H9 (cell line): ENCODE data around the gene PC. TPM values are rescaled to one million over a fixed set of nuclear protein-coding genes. Genes with fewer than 3 reads are reported as not detected.

Experiments
- DNase-seq: peaks from one replicate; pipeline ENCODE4 v3.0.0-alpha.2; 2017
- H2AFZ ChIP-seq: one replicate; pipeline ENCODE4 v1.6.1; 2013; ENCODE audit warnings: mild to moderate bottlenecking, low read length, control low read depth, moderate library complexity
- H2AK5ac ChIP-seq: 2 replicates; pipeline ENCODE4 v1.6.1; 2013; ENCODE audit warnings: low read length, control low read depth, mixed read lengths; ENCODE audit not compliant: insufficient read length
- H2BK120ac ChIP-seq: one replicate; pipeline ENCODE4 v1.6.1; 2013; ENCODE audit warnings: low read depth, mild to moderate bottlenecking, low read length, control low read depth, inconsistent platforms; ENCODE audit not compliant: poor library complexity, severe bottlenecking
- H2BK12ac ChIP-seq: 2 replicates; pipeline ENCODE4 v1.6.1; 2013; ENCODE audit warnings: low read length, control low read depth, mixed read lengths, low read depth; ENCODE audit not compliant: insufficient read length
- H2BK15ac ChIP-seq: 2 replicates; pipeline ENCODE4 v1.6.1; 2013; ENCODE audit warnings: low read depth, low read length, control low read depth
- H2BK20ac ChIP-seq: one replicate; pipeline ENCODE4 v1.6.1; 2013; ENCODE audit warnings: low read depth, mild to moderate bottlenecking, low read length, control low read depth, inconsistent platforms; ENCODE audit not compliant: poor library complexity, severe bottlenecking
- H2BK5ac ChIP-seq: 2 replicates; pipeline ENCODE4 v1.6.1; 2013; ENCODE audit warnings: low read length, control low read depth, mixed read lengths; ENCODE audit not compliant: insufficient read length
- H3K14ac ChIP-seq: 2 replicates; pipeline ENCODE4 v1.6.1; 2013; ENCODE audit warnings: low read length, control low read depth; ENCODE audit not compliant: insufficient read depth
- H3K18ac ChIP-seq: 2 replicates; pipeline ENCODE4 v1.6.1; 2013; ENCODE audit warnings: low read depth, mild to moderate bottlenecking, mixed read lengths, low read length, control low read depth; ENCODE audit not compliant: insufficient read length
- H3K23ac ChIP-seq: 2 replicates; pipeline ENCODE4 v1.6.1; 2013; ENCODE audit warnings: low read length, control low read depth, mixed read lengths, low read depth; ENCODE audit not compliant: insufficient read length
- H3K23me2 ChIP-seq: 2 replicates; pipeline ENCODE4 v1.6.1; 2013; ENCODE audit warnings: low read depth, mild to moderate bottlenecking, mixed read lengths, low read length, control low read depth; ENCODE audit not compliant: insufficient read length, poor library complexity, severe bottlenecking
- H3K27ac ChIP-seq: 2 replicates; pipeline ENCODE4 v1.5.1; 2013; ENCODE audit warnings: low read length, control low read depth, mixed read lengths, low read depth; ENCODE audit not compliant: insufficient read length
- H3K27me3 ChIP-seq: 2 replicates; pipeline ENCODE4 v1.6.1; 2013; ENCODE audit warnings: low read length, control low read depth, inconsistent platforms; ENCODE audit not compliant: insufficient read depth
- H3K4ac ChIP-seq: 2 replicates; pipeline ENCODE4 v1.6.1; 2013; ENCODE audit warnings: low read depth, mild to moderate bottlenecking, control low read depth, inconsistent platforms, low read length, moderate library complexity
- H3K4me1 ChIP-seq: 2 replicates; pipeline ENCODE4 v1.6.1; 2013; ENCODE audit warnings: low read length, control low read depth, inconsistent platforms; ENCODE audit not compliant: insufficient read depth
- H3K4me2 ChIP-seq: 2 replicates; pipeline ENCODE4 v1.6.1; 2013; ENCODE audit warnings: low read length, control low read depth, mixed read lengths; ENCODE audit not compliant: insufficient read length, insufficient read depth
- H3K56ac ChIP-seq: 2 replicates; pipeline ENCODE4 v1.6.1; 2013; ENCODE audit warnings: low read depth, mild to moderate bottlenecking, mixed read lengths, low read length, control low read depth; ENCODE audit not compliant: insufficient read length
- H3K79me1 ChIP-seq: 2 replicates; pipeline ENCODE4 v1.6.1; 2013; ENCODE audit warnings: low read depth, mild to moderate bottlenecking, moderate library complexity, low read length, control low read depth, inconsistent platforms; ENCODE audit not compliant: insufficient read depth, poor library complexity, severe bottlenecking
- H3K79me2 ChIP-seq: 2 replicates; pipeline ENCODE4 v1.6.1; 2013; ENCODE audit warnings: low read length, control low read depth, inconsistent platforms; ENCODE audit not compliant: insufficient read depth
- H3K9ac ChIP-seq: 2 replicates; pipeline ENCODE4 v1.6.1; 2013; ENCODE audit warnings: low read length, control low read depth, mixed read lengths; ENCODE audit not compliant: insufficient read length; ENCODE audit errors: extremely low read depth
- H3K9me3 ChIP-seq: one replicate; pipeline ENCODE4 v1.6.1; 2013; ENCODE audit warnings: low read depth, low read length, inconsistent platforms; ENCODE audit not compliant: control insufficient read depth
- H3T11ph ChIP-seq: one replicate; pipeline ENCODE4 v1.6.1; 2013; ENCODE audit warnings: mild to moderate bottlenecking, low read length, control low read depth, inconsistent platforms
- H4K20me1 ChIP-seq: one replicate; pipeline ENCODE4 v1.6.1; 2013; ENCODE audit not compliant: control insufficient read depth, insufficient read length, insufficient read depth
- H4K5ac ChIP-seq: 2 replicates; pipeline ENCODE4 v1.6.1; 2013; ENCODE audit warnings: low read depth, mild to moderate bottlenecking, mixed read lengths, low read length, control low read depth; ENCODE audit not compliant: insufficient read length
- H4K8ac ChIP-seq: replicated peaks from 2 replicates; pipeline ENCODE4 v1.6.1; 2013; ENCODE audit warnings: low read length, control low read depth, mixed read lengths, low read depth; ENCODE audit not compliant: insufficient read length
- H4K91ac ChIP-seq: 2 replicates; pipeline ENCODE4 v1.6.1; 2013; ENCODE audit warnings: low read depth, mild to moderate bottlenecking, moderate library complexity, mixed read lengths, low read length, control low read depth; ENCODE audit not compliant: insufficient read length
- H3K27ac Mint-ChIP-seq, 3 experiments: 2 replicates in 2 of 3; 3 replicates in 1 of 3; pipeline ENCODE4 v1.8.0; 2020 to 2021; ENCODE audit warnings: mixed read lengths in 3 of 3, mild to moderate bottlenecking in 1 of 3, moderate library complexity in 1 of 3
- H3K27me3 Mint-ChIP-seq: 2 replicates; pipeline ENCODE4 v1.8.0; 2021; ENCODE audit warnings: low read depth, mild to moderate bottlenecking, moderate library complexity, mixed read lengths
- H3K36me3 Mint-ChIP-seq, 3 experiments: 2 replicates in 2 of 3; 3 replicates in 1 of 3; pipeline ENCODE4 v1.8.0; 2020 to 2021; ENCODE audit warnings: low read depth in 3 of 3, mixed read lengths in 3 of 3; ENCODE audit not compliant: insufficient read depth in 1 of 3
- H3K4me1 Mint-ChIP-seq, 2 experiments: 2 replicates each; pipeline ENCODE4 v1.8.0; 2020; ENCODE audit warnings: mixed read lengths in 2 of 2
- H3K4me3 Mint-ChIP-seq, 2 experiments: 2 replicates in 1 of 2; 3 replicates in 1 of 2; pipeline ENCODE4 v1.8.0; 2020 to 2021; ENCODE audit warnings: mild to moderate bottlenecking in 2 of 2, mixed read lengths in 2 of 2, moderate library complexity in 1 of 2
- H3K9me3 Mint-ChIP-seq, 2 experiments: 2 replicates in 1 of 2; 3 replicates in 1 of 2; pipeline ENCODE4 v1.8.0; 2020; ENCODE audit warnings: mild to moderate bottlenecking in 2 of 2, mixed read lengths in 2 of 2, moderate library complexity in 1 of 2
- WGBS: extraction: QIAGEN DNeasy Blood & Tissue Kit; methylation state at CpG from one replicate; pipeline ENCODE4 v1.1.7; 2013; ENCODE audit warnings: missing lambda C conversion rate, low lambda C conversion rate, mixed read lengths; ENCODE audit not compliant: insufficient read length; ENCODE audit errors: extremely low coverage; 5-methylcytosine and 5-hydroxymethylcytosine counted together
- total RNA-seq: library from RNA; stranded (reverse); gene quantifications from 2 replicates; pipeline ENCODE4 v1.2.1, GENCODE V29; 2021
- TF ChIP-seq, protein P1 (sequence below): fragments of 200-600 bp; sonication (generic); conservative IDR thresholded peaks from 3 replicates; pipeline ENCODE4 v1.8.0; 2021; ENCODE audit warnings: antibody characterized with exemption, mild to moderate bottlenecking

PC gene
- total RNA-seq, 1 experiment from 2014 or later: 32.6 TPM

DNA sequence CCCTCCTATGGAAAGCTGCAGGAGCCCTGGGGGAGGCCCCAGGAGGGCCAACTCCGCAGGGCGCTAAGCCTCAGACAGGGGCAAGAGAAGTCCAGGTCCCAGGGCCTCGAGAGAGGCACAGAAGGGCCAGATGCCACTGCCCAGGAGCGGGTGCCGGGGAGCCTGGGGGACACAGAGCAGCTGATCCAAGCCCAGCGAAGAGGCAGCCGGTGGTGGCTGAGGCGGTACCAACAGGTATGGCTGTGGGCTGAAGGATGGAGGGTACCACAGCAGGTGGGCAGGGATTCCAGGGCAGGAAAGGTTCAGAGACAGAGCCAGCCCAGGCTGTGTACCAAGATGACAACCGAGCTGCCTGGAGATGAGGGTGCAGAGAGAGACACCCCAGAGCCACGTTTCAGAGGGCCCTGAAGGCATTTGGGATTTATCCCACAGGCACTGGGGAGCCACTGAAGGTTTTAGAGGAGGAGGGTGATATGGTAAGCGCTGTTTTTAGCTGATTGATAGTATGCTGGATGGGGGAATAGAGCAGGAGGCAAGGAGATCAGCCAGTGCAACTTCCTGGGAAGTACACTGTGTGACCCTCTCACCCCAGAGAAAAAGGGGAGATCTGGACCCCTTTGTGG is 17.3 kb upstream of the PC start:
- H2BK120ac ChIP-seq: no peak overlapping the region
- peaks cover 2 to 4% (median 2%) of the 10 kb centered on the region in 3 experiments; a peak in 5 of 7 replicates for H3K36me3 Mint-ChIP-seq
- TF ChIP-seq, protein P1, sequence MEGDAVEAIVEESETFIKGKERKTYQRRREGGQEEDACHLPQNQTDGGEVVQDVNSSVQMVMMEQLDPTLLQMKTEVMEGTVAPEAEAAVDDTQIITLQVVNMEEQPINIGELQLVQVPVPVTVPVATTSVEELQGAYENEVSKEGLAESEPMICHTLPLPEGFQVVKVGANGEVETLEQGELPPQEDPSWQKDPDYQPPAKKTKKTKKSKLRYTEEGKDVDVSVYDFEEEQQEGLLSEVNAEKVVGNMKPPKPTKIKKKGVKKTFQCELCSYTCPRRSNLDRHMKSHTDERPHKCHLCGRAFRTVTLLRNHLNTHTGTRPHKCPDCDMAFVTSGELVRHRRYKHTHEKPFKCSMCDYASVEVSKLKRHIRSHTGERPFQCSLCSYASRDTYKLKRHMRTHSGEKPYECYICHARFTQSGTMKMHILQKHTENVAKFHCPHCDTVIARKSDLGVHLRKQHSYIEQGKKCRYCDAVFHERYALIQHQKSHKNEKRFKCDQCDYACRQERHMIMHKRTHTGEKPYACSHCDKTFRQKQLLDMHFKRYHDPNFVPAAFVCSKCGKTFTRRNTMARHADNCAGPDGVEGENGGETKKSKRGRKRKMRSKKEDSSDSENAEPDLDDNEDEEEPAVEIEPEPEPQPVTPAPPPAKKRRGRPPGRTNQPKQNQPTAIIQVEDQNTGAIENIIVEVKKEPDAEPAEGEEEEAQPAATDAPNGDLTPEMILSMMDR: no peak

More for the DNA sequence above, 17.3 kb upstream of the PC start:
- peaks cover 7 to 12% of the 10 kb centered on the region in 2 experiments for H3K9me3 Mint-ChIP-seq
- peaks cover 4 to 15% of the 10 kb centered on the region in 2 experiments for H3K4me1 Mint-ChIP-seq
- H4K20me1 ChIP-seq: no peaks in the 10 kb centered on the region
- H4K91ac ChIP-seq: no peak overlapping the region
- H3T11ph ChIP-seq: no peak overlapping the region
- no peak overlapping the region for H3K56ac ChIP-seq
- no peak overlapping the region for H2BK15ac ChIP-seq
- no peak overlapping the region for H3K4me2 ChIP-seq
- peaks cover 7% of the 10 kb centered on the region for H3K27me3 Mint-ChIP-seq
- H3K79me2 ChIP-seq: no peaks in the 10 kb centered on the region
- no peak overlapping the region for H3K4ac ChIP-seq
- no peaks in the 10 kb centered on the region for H3K27me3 ChIP-seq
- no peak overlapping the region for H4K5ac ChIP-seq
- H2BK5ac ChIP-seq: no peak overlapping the region
- H3K18ac ChIP-seq: no peak overlapping the region
- H3K27ac ChIP-seq: no peak overlapping the region
- no peak overlapping the region for H3K9ac ChIP-seq
- H2BK20ac ChIP-seq: no peak overlapping the region
- peak overlapping the region in 1 of 3 experiments; percentile 68; a peak in 1 of 7 replicates for H3K27ac Mint-ChIP-seq
- H3K4me3 Mint-ChIP-seq: no peak overlapping the region
- DNase-seq: peak; percentile 39
- H3K14ac ChIP-seq: no peak overlapping the region; the same call in 1 of the 2 replicates
- H3K9me3 ChIP-seq: no peaks in the 10 kb centered on the region
- H2BK12ac ChIP-seq: no peak overlapping the region
- no peaks in the 10 kb centered on the region for H3K4me1 ChIP-seq
- H3K79me1 ChIP-seq: no peaks in the 10 kb centered on the region
- no peak overlapping the region for H3K23ac ChIP-seq
- H2AK5ac ChIP-seq: no peak overlapping the region
- no peak overlapping the region for H4K8ac ChIP-seq
- no peaks in the 10 kb centered on the region for H3K23me2 ChIP-seq
- H2AFZ ChIP-seq: no peak overlapping the region
- WGBS: no CpG with 5 or more reads among the region's 11 CpGs
